ENCODE results near the gene EIF5AL1.
"Not testable (repeated sequence)": the region's sequence is repeated elsewhere in the genome, so short reads cannot be mapped to it uniquely, and the experiment has no call there.

DNA sequence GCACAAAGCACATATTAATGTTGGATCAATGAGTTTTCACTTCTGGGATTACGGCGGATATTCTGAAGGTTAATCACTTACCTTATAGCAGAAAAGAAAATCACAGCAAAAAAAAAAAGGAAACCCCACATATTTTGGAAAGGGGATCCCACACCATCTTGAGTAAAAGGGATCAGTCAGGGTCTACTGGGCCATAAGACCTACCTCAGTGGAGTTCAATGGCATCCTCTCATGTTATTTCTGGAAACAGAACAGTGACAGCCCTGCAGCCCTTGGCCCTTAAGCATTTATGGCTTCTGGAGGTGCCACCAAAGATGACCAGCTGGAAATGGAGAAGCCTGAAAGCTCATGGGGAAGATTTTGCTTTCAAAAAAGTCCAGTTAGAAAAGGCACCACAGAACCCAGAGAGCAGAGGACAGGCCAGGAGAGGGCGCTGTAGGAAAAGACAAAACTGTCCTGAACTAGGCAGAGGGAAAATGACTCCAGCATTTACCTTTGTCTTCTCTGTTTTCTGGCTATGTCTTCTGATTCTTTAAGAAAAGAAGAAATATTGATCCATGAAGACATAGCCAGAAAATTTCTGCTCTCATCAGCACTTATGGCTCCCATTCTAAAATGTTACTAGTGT, 2.9 kb upstream of the EIF5AL1 start:
- TF ChIP-seq, protein P1, sequence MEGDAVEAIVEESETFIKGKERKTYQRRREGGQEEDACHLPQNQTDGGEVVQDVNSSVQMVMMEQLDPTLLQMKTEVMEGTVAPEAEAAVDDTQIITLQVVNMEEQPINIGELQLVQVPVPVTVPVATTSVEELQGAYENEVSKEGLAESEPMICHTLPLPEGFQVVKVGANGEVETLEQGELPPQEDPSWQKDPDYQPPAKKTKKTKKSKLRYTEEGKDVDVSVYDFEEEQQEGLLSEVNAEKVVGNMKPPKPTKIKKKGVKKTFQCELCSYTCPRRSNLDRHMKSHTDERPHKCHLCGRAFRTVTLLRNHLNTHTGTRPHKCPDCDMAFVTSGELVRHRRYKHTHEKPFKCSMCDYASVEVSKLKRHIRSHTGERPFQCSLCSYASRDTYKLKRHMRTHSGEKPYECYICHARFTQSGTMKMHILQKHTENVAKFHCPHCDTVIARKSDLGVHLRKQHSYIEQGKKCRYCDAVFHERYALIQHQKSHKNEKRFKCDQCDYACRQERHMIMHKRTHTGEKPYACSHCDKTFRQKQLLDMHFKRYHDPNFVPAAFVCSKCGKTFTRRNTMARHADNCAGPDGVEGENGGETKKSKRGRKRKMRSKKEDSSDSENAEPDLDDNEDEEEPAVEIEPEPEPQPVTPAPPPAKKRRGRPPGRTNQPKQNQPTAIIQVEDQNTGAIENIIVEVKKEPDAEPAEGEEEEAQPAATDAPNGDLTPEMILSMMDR (conservative IDR thresholded peaks at IDR 0.05; ENCODE audit: low read length) = not testable (repeated sequence)
- not testable (repeated sequence) for TF ChIP-seq EZH2phosphoT487 (IDR thresholded peaks at IDR 0.05; ENCODE audit: borderline replicate concordance)
